Stimulated activated CD8-positive, alpha-beta memory T cell treated with anti-CD3 and anti-CD28 coated beads, Interleukin-15, amount 100 ng/mL, for 1 hour (primary cell): ENCODE measurements around the gene OPRL1.
"Not testable (repeated sequence)": the region's sequence is repeated elsewhere in the genome, so short reads cannot be mapped to it uniquely, and the experiment has no call there.

Experiments
- DNase-seq: peaks from one replicate; pipeline ENCODE4 v3.0.0-alpha.2; 2020; ENCODE audit warnings: low read depth

The OPRL1 gene

GRCh38 chr20:64087226-64087825 lies 7.4 kb downstream of the OPRL1 start:
- DNase-seq: not testable (repeated sequence)

- DNase-seq: not testable (repeated sequence)
Measured at GRCh38 chr20:64088586-64088985, 8.7 kb downstream of the OPRL1 start.

- no peak for DNase-seq
Measured at GRCh38 chr20:64090165-64090564, 10.3 kb downstream of the OPRL1 start.

GRCh38 chr20:64091340-64091739 lies 11.5 kb downstream of the OPRL1 start:
- DNase-seq: no peak

GRCh38 chr20:64091770-64092169 lies 11.9 kb downstream of the OPRL1 start:
- no peak for DNase-seq

GRCh38 chr20:64092258-64093012 lies 12.6 kb downstream of the OPRL1 start:
- DNase-seq: no peak

DNA sequence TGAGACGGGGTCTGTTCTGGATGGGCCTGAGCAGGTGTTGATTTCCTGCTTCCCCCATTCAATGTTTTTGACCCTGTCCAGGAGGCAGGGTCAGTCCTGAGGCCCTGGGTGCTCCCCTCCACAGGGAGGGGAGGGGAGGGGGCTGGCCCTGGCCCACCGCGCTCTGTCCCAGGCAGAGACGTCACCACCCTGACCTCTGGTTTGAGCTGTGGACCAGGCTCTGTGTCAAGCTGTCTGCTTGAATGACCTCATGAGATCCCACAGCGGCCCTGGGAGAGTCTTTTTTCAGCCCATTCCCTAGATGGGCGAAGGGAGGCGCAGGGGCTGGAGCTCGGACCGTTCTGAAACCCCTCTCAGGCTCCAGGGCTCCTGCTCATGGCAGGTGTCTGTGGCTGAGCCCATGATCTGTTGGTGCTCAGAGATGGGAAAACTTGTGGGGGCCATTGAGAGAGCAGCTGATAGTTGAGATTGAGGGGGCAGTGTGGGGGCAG lies 13.2 kb downstream of the OPRL1 start:
- DNase-seq: no peak

- no peak for DNase-seq
Measured at GRCh38 chr20:64095455-64095854, 15.6 kb downstream of the OPRL1 start.

- DNase-seq: no peak
Measured at GRCh38 chr20:64095927-64096326, 16.0 kb downstream of the OPRL1 start.

DNA sequence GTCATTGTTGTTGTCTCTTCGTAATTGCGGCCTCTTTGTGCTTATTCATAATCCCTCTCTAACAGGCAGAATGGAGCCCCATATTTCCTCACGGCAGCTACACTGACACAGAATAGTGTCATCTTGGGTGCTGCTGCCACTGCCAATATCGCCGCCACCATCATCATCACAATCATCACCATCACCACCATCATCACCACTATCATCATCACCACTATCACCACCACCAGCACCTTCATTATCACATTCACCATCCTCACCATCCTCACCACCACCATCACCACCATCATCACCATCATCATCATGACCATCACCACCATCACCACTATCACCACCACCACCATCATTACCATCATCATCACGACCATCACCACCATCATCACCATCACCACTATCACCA lies 16.7 kb downstream of the OPRL1 start:
- DNase-seq: no peak

- DNase-seq: no peak
Measured at GRCh38 chr20:64098471-64099013, 18.7 kb downstream of the OPRL1 start.

DNA sequence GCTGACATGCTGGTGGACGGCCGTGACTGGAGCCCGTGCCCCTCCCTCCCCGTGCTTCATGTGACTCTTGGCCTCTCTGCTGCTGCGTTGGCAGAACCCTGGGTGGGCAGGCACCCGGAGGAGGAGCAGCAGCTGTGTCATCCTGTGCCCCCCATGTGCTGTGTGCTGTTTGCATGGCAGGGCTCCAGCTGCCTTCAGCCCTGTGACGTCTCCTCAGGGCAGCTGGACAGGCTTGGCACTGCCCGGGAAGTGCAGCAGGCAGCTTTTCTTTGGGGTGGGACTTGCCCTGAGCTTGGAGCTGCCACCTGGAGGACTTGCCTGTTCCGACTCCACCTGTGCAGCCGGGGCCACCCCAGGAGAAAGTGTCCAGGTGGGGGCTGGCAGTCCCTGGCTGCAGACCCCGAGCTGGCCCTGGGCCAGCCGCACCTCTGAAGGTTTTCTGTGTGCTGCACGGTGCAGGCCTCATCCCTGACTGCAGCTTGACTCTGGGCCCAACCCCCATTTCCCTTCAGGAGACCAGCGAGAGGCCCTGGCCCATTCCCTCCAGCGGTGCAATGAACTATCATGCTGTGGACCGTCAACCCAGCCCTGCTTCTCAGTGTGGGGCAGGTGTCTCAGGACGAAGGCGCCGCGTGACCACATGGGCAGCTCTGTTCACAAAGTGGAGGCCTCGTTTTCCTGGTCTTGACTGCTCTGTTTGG lies 19.4 kb downstream of the OPRL1 start:
- no peak for DNase-seq

DNA sequence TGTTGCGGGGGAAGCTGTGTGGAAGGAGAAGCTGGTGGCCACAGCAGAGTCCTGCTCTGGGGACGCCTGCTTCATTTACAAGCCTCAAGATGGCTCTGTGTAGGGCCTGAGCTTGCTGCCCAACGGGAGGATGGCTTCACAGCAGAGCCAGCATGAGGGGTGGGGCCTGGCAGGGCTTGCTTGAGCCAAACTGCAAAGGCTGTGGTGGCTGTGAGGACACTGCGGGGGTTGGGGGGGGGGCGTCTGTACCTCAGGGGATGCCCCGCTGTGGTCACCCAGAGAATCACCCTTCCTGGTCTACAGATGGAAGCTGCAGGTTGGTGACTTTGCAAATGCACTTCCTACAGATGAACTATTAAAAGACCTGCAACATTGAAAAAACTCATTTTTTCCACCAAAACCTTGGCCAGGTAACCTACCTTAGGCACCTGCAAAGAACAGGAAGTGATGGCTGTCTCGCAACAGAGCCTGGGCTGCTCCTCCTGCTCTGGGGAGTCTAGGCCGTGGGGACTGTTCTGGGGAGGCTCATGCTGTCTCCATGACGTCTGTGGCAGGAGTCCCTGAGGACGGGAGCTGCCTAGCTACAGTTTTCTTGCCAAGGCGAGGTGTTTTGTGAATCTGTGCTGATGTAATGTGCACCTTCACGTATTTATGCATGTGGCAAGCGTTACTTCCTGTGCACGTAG lies 20.1 kb downstream of the OPRL1 start:
- DNase-seq: no peak

- no peak for DNase-seq
Measured at GRCh38 chr20:64100566-64100888, 20.6 kb downstream of the OPRL1 start.

- DNase-seq: no peak
Measured at GRCh38 chr20:64100946-64101688, 21.2 kb downstream of the OPRL1 start.

- DNase-seq: peak; percentile 38
Measured at GRCh38 chr20:64101731-64102621, 22.1 kb downstream of the OPRL1 start.

DNA sequence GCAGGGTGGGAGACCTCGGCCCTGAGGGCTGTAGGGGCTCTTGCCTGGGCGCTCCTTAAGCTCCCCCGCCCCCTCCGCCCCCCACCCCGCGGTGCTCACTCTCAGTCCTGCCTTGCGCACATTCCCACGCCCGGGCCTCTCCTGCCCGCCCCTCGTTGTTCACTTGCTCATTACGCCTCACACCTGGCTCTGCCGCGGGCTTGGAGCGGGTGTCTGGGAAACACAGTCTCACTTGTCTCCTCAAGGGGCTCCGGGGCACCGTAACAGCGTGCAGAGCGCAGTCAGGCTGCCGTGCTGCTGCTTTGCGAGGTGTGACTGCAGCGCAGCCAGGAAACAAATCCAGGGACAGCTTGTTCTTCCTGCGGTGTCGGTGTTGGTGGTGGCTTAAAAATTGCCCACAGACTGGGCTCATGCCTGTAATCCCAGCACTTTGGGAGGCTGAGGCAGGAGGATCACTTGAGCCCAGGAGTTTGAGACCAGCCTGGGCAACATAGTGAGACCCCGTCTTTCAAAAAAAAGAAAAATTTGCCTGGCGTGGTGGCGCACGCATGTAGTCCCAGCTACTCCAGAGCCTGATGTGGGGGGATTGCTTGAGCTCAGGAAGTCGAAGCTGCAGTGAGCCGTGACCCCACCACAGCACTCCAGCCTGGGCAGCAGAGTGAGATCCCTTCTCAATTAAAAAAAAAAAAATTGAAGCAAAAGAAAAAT lies 22.9 kb downstream of the OPRL1 start:
- DNase-seq: no peak

DNA sequence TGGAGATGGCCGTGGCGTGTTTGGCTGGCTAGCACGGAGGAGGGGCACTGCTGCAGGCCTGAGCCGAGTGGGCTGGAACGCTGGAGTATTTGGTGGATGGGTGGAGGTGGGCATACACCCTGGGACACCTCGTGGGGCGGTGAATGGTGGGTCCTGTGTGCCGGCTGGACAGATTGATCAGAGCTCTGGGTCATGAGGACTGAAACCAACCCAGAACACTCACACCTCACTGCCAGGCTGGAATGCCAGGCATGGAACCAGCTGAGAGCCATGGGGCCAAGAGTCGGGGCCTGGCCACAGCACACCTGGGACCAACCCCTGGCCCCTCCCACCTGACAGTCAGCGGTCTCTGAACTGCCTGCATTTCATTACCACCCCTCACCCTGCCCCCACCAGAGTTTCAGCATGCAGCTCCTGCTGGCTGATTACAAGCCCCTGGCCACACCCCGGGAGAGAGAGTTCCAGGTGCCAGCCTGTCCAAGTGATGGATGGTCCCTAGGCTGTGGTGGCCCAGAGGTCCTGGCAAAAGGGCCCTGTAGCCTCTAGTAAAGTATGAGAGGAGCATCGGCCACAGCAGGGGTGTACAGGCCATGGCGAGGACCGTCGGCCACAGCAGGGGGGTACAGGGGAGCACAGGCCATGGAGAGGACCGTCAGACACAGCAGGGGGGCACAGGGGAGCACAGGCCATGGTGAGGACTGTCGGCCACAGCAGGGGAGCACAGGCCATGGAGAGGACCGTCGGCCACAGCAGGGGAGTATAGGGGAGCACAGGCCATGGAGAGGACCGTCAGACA lies 24.2 kb downstream of the OPRL1 start:
- DNase-seq: no peak
